ENCODE results near the gene NRBP1.

NRBP1 gene

DNA sequence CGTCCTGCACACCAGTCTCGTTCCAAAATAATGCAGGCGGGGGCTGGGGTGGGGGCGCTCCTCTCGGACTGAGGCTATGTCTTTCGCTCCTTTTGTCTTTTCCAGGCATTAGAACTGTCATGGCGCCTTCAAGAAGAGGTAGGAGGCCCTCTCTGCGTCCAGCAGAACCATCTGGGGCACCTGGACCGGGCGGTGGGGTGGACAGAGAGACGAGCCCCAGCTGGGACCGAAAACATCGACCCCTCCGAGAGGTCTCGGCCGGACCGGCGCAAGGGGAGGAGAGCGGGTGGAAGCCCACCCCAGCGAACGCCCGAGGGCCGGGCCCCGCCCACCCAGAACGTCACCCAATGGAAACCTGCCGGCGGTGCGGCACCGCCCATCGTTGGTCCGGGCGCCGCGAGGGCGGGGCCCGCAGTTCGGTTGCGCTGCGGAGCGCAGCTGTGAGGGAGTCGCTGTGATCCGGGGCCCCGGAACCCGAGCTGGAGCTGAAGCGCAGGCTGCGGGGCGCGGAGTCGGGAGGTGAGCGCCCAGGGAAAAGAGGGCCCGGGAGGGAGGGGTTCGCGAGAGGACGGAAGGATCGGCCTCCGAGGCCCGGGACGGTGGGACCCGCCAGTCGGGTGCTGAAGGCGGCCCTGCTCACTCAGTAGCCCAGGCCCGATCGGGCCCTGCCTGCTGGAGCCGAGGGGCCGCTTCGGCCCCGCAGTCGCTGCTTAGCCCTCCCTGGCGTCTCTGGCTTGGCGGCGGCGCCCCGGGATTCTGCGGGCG is at the start of gene NRBP1:
TSS of gene NRBP1 (plus strand) at position 419 of the 765 bp plus-strand sequence. CDS start 4,643 bp downstream, outside the sequence.
- DNase-seq (ENCODE audit: low read depth in 2 of 2, low spot score in 1 of 2): peak; percentile 75 to 85

DNA sequence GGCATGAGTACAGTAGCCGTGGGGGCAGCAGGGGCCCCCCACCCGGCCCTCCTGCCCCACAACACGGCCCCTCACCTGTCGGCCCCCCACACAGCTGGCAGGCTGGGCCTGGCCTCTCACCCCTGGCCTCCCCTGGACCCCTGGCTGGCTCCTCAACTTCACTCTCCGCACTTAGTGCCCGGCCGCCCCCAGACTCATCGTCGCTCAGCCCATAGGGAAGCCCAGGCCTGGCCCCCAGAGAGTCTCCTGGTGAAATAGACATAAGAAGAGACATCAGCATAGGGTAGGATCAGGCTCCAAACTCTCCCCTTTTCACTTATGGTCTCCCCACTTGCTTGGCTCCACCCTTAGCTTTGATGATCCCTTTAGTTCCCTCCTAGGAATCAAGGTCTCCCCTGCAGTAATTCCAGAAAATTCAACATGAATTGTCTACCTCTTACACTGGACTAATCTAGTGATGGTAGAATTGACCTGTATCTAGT is 49.6 kb upstream of the NRBP1 start:
- no peak for DNase-seq (ENCODE audit: low read depth in 2 of 2, low spot score in 1 of 2)

DNA sequence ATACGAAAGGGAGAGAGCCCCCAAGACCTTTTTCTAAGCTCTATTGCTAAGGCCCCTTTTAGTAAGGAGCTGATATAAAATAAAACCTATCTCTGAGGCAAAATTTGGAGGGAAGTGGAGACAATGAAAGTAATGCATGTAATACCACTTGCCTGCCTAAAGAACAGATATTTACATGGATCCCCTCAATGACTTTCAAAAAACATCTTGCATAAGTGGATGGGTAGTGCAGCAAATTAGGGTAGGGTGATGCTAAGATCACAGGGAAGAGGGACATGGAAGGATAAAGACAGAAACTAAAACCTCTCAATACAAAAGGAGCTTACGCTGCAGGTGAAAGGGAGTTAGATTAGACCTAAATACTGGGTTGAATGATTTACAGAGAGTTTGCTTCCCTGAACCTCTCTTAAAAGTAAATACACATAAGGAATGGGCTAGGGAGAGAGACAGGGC is 49.0 kb upstream of the NRBP1 start:
- no peak for DNase-seq (ENCODE audit: low read depth in 2 of 2, low spot score in 1 of 2)

DNA sequence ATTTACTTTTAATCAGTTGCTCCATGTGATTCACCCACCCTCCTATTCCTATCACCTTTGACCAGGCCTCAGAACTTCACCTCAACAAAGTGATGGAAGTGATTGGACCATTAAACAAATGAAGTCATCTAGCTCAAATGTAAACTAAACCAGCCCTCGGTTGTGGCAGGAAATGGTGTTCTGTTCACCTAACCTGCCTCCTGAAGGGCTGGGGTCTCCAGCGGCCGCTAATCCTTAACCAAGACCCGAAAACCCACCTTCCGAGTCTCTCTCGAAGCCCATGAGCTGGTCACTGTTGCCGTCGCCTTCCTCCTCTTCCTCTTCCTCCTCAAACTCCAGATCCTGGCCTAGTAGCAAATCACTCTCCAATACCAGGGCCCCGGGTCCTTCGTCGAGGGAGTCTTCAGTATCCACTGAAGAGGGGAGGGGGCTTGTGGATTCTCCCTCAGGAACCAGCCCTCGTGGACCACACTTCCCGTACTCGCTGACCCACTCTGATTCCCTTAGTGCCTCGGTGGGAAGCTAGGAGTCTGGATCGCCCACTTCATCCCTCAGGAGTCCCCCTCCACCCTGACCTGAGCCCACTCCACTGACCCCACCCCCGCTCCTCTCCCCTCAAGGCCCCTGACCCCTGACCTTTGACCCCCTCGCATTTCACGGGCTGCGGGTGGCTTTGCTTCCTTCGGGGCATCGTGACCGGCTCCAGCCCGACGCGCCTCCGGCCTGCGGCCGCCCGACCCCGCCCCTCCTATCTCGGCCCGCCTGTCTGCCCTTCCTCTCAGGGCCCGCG is 48.4 kb upstream of the NRBP1 start:
- no peak for DNase-seq (ENCODE audit: low read depth in 2 of 2, low spot score in 1 of 2)

DNA sequence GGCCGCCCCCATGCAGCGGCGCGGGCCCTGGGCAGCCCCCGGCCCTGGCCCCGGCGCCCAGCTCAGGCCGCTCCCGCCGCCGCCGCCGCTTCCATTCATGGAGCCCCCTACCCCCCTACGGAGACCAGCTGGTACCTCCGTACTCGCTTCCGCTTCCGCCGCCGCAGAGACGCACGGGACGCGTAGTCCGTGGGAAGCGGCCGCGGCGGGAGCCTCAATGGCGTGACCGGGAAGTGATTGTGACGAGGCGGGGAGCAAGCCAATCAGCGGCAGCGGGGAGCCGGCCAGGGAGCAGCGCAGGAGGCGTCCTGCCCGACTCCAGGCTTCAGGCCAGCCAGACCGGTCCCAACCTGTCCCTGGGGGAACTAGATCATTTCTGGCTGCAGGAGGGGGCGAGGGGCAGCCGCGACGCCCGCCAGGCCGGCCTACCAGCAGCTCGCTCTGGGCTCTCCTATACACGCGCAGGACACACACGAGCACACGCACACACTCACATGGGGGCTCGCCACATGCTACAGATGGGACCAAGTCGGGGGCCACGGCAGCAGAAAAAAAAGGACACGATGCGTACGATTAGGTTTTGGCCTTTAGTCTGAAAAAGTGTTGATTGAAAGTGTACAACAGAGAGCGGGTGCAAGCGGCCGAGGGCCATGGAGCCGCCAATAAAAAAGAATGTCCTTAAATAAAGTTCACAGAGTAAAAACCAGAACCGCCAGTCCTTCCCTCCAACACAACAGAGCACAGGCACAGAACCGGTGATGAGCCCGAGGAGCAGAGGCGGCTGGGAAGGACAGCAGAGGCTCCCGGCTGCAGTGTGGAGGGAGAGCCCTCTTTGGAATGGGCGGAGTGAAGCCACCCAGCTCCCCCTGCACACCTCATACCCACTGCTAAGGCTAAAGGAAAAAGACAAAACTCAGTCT is 47.5 kb upstream of the NRBP1 start, which contains the start of gene ZNF513:
TSS of gene ZNF513 (minus strand) at position 109 of the 920 bp plus-strand sequence. CDS start 208 bp downstream, outside the sequence.
- DNase-seq (ENCODE audit: low read depth in 2 of 2, low spot score in 1 of 2): peak; percentile 72 to 80

DNA sequence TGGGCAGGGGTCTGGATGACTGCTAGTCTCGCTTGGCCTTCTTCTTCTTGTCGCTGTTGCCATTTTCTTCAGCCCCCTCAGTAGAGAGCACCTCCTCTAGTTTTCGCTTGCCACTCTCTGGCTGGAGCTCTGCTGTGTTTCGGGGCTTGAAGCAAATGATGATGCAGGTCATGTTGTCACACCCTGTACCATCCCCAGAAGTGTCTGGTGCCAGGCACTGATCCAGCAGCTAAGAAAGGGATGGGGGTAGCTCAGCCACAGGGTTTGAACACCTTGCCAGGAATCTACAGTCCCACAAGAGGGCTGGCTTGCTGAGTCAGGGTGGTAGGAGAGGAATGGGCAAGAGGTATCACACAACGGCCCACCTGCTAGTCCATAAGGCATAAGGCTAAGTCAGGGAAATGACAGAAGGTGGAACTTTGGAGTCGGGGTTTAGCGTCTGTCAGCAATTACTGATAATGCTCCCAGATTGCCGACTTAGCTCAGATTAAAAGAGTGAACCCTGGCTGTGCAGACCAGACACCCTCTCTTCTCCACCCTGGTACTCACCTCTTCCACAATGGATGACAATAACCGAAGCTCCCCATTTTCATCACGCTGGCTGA is 46.8 kb upstream of the NRBP1 start:
- no peak for DNase-seq (ENCODE audit: low read depth in 2 of 2, low spot score in 1 of 2)

DNA sequence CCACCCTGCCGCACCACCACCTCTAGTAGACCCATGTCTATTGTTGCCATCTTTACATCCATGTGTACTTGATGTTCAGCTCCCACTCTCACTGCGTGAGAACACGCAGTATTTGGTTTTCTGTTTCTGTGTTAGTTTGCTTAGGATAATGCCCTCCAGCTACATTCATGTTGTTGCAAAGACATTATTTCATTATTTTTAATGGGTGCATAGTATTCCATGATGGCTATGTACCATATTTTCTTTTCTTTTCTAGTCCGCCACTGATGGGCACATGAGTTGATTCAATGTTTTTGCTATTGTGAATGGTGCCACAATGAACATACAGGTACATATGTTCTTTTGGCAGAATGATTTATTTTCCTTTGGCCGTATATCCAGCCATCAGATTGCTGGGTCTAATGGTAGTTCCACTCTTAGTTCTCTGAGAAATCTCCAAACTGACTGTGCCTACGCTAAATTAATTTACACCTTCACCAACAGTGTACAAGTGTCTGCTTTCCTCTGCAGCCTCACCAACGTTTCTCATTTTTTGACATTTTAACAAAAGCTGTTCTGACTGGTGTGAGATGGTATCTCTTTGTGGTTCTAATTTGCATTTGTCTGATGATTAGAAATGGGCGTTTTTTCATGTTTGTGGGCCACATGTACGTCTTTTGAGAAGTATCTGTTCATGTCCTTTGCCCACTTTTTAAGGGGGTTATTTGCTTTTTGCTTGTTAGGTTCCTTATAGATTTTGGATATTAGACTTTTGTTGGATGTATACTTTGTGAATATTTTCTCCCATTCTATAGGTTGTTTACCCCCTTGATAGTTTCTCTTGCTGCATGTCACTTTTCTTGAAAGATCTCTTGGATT is 37.4 kb upstream of the NRBP1 start:
- DNase-seq (ENCODE audit: low read depth in 2 of 2, low spot score in 1 of 2): no peak

DNA sequence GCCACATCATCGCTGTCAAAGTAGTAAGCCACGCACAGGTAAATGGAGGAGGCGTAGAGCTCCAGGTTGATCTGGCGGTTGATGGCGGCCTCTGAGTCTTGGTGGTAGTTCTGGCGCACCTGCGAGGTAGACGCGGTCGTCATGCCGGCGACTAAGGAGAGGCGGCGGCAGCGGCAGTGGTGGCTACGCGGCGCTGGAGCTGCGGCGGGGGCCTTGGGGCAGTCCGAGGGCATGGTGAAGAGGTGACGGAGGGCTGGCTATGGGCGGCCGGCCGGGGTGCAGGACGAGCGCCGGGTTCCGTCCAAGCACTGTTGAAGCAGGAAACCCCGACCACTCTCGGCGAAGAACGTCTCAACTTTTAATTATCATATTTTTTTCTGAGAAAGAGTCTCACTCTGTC is 35.2 kb upstream of the NRBP1 start:
- DNase-seq (ENCODE audit: low read depth in 2 of 2, low spot score in 1 of 2): no peak

DNA sequence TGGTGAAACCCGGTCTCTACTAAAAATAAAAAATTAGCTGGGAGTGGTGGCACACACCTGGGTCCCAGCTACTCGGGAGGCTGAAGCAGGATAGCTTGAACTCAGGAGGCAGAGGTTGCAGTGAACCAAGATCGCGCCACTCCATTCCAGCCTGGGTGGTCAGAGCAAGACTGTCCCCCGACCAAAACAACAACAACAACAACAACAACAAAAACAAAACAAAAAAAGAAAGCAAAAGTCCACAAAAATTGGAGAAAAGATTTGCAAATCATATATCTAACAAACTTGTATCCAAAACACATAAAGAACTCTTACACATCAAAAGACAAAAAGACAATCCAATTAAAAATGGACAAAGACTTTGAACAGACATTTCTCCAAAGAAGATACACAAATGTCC is 29.5 kb upstream of the NRBP1 start:
- no peak for DNase-seq (ENCODE audit: low read depth in 2 of 2, low spot score in 1 of 2)

DNA sequence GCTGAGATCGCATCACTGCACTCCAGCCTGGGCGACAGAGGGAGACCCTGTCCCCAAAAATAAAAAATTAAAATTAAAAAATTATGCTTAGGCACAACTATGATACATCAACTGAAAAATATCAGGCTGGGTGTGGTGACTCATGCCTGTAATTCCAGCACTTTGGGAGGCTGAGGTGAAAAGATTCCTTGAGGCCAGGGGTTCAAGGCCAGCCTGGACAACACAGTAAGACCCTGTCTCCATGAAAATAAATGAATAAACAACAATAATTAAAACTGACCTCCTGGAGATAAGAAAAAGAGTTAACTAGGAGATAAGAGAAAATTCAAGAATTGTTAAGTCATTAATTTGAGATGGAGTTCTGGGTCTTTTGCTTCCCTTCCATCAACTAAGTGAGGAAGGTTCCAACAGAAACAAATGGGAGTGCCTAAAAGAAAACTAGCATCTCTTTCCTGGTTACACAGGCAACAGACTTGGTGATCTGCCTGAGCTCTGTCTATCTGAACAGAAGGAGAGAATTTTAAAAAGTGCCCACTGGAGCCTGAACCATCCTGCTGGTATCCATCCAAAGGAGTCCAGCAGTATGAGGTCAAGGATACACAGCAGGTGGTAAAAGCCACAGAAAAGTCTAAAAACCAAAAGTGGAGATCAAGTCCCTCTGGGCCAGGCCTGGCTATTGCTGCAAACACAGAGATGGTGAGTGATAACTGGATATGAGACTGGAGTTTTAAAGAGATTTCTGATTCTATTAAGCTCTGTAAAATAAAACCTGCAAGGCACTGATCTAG is 27.9 kb upstream of the NRBP1 start:
- no peak for DNase-seq (ENCODE audit: low read depth in 2 of 2, low spot score in 1 of 2)

DNA sequence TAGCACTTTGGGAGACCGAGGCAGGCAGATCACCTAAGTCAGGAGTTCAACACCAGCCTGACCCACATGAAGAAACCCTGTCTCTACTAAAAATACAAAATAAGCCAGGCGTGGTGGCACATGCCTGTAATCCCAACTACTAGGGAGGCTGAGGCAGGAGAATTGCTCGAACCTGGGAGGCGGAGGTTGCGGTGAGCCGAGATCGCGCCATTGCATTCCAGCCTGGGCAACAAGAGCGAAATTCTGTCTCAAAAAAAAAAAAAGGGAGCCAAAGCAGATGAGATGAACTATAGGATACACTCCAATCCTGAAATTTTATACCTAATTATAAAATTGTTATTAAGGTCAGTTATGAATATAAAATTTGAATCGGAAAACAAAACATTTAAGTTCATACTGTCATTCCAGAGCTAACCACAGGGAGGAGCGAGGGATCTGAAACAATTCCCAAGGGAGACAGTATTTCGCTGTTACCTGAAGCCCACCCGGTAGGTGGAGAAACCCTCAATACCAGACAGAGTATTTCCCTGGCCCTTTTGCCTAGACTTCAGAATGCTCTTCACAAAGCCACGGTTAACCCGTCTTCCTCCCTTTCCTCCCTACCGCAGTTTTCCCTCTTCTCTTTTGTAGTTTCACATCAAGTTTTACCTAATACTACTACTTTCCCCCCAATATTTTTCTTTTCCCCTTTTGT is 20.5 kb upstream of the NRBP1 start:
- DNase-seq (ENCODE audit: low read depth in 2 of 2, low spot score in 1 of 2): no peak

DNA sequence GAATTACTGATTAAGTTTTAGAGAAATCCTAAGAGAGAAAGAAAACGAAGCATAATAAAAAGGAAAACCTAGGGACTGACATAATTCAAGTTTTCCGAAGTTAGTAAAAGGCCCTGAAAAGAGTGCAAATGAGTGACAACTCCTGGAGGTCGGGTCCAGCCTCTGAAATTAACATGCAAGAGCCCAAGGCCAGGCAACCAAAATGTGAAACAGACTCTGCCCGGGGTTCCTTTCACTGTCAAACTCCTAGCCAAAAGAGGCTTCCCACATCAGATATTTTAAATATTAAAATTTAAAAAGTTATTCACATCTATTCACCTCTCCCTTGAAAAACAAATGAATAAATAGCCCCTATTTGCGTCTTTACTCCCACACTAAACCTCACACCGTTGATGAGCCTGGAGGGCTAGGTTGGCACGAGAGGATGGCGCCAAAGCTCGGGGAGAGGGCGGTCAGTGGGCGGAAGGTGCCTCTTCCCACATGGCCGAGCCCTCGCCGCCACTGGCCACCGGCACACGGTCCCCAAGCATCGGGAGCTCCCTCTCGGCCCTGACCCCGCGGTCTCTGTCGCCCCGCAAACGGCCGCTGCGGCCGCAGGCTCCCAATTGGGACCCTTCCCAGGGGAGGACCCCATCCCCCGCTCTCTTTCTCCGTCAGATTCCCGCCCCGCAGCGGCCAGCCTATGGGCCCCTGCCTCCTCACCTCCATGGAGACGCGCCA is 19.7 kb upstream of the NRBP1 start:
- no peak for DNase-seq (ENCODE audit: low read depth in 2 of 2, low spot score in 1 of 2)

DNA sequence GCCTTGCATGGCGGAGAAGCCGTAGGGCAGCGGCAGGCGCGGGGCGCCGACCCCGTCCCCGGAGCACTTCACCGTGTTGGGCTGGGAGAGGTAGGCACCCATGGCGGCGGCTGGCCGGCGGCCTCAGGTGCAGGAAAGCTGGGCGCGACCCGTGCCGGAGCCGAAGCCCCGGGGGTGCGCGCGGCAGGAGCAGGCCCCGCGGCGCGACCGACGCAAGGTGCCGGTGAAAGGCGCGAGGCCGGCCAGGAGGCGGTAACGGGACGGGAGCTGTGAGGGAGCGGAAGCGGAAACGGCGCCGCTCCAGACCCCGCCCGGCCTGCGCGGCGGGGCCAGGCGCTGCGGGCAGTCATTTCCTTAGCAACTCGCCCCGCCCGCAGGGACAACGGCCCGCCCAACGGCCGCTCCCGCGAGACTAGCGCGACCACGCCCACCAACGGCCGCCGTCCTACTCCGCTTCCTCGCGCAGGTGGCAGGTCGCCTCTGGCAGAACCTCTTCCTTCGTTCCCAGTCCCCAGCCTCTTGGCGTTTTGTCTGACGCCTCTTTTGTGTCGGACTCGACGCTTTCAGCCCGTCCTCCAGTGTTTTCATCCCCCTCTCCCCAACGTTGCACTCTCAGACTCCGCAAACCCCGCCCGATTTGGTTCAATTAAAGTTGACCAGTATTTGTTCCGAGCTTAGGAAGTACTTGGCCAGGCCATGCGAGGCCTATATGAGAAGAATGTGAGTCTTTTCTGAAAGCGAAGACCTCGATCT is 18.9 kb upstream of the NRBP1 start, which contains the start of gene PPM1G:
TSS of gene PPM1G (minus strand) at position 271 of the 753 bp plus-strand sequence. CDS start at position 102, 169 bp downstream.
- DNase-seq (ENCODE audit: low read depth in 2 of 2, low spot score in 1 of 2): peak; percentile 93 to 94

DNA sequence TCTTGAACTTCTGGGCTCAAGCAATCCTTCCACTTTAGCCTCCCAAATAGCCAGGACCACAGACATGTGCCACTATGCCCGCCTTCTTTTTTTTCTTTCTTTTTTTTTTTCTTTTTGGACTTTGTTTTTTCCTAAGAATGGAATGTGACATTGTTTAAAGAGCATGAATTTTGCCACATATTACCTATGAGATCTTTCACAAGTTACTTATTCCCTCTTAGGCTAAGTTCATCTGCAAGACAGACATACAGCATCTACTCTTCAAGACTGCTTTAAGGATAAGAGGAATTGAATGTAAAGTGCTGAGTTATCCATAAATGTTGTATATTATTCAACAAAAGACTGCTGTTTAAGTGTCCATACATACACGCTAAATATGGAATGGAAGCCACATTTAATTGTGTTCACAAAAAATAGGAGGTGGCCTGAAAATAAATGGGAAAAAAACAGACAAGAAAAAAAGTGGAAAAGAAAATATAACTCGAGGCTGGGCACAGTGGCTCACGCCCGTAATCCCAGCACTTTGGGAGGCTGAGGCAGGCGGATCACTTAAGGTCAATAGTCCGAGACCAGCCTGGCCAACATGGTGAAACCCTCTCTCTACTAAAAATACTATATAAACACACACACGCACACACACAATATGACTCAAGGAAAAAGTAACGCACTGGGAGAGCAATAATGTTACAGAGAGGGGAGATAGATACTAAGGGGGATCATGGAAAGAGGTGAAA is 15.8 kb upstream of the NRBP1 start:
- DNase-seq (ENCODE audit: low read depth in 2 of 2, low spot score in 1 of 2): no peak

DNA sequence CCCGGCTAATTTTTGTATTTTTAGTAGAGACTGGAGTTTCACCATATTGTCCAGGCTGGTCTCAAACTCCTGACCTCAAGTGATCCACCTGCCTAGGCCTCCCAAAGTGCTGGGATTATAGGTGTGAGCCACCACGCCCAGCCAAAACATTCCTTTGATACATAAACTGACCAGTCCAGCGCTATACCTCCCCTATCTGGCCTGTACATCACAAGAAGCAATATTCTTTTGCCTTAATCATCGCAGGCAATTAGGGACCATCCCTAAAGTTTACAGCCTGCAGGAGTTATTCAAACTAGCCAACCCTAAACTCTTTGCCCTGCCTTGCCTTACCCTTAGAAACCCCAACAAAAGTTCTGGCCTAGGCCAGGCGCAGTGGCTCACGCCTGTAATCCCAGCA is 12.3 kb upstream of the NRBP1 start:
- DNase-seq (ENCODE audit: low read depth in 2 of 2, low spot score in 1 of 2): no peak

DNA sequence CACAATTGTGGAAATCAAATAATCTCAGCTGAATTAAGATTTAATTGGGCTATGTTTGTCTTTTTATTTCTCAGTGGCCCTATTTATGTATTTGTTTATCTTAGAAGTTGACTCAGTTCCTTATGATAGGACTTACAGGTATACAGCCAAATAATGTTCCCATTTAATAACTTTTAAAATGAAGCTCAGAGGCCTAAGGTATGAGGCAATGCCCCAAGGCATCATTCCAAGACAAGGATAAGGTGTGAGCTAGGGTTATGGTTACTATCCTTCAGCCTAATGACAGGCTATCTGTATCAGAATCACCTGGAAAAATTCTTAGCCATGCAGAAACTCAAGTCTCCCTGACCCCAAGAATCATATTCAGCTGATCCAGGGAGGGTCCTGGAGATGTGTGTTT is 7.4 kb upstream of the NRBP1 start:
- no peak for DNase-seq (ENCODE audit: low read depth in 2 of 2, low spot score in 1 of 2)

All from stimulated activated CD8-positive, alpha-beta memory T cell treated with anti-CD3 and anti-CD28 coated beads, Interleukin-4, amount 100 ng/mL, for 4 hours (primary cell).